K562 (cell line): ENCODE measurements around the gene ATF3. TPM values are rescaled to one million over a fixed set of nuclear protein-coding genes. Genes with fewer than 3 reads are reported as not detected.

Experiments
- ATAC-seq: fragments of 200-7000 bp; cut with Tn5 transposase; 3 replicates; pipeline ENCODE4 v1.9.1; 2020; ENCODE audit warnings: moderate library complexity
- BruUV-seq: library from RNA; stranded (reverse); fragments of 400-500 nt; replicated peaks from 2 replicates; lab custom pipeline; 2021; lab: Mats Ljungman, UMichigan
- CTCF ChIA-PET: fragments of 300-600 bp; formaldehyde crosslinking; extraction: SDS; loops from one replicate; lab custom pipeline; 2021; ENCODE audit warnings: low intra/inter-chr PET ratio; lab: Yijun Ruan, JAX
- POLR2A ChIA-PET: fragments of 300-600, 350-650 bp; sonication (Branson Sonifier 250); formaldehyde crosslinking; extraction: SDS; loops from one replicate; lab custom pipeline; 2021; ENCODE audit warnings: antibody characterized with exemption, inconsistent platforms; lab: Yijun Ruan, JAX
- DNase-seq, 4 experiments: peaks; one replicate each; pipeline versions ENCODE4 v3.0.0 to v3.0.0-alpha.2; 2011 to 2018; ENCODE audit warnings: low spot score in 3 of 4, mixed read lengths in 3 of 4; ENCODE audit errors: extremely low read depth in 1 of 4
- FAIRE-seq: peaks from 2 replicates; lab custom pipeline; 2011; peaks lifted over from hg19 to GRCh38; lab: Jason Lieb, UNC
- H2AFZ ChIP-seq: 2 replicates; pipeline ENCODE4 v1.6.0; 2011; ENCODE audit warnings: low read depth, low read length, control low read depth, inconsistent platforms
- H3K27ac ChIP-seq: fragments of 200-600 bp; 3 replicates; pipeline ENCODE4 v1.8.0; 2011; ENCODE audit warnings: low read depth, mild to moderate bottlenecking, control low read depth, inconsistent platforms, low read length, moderate library complexity, mixed read lengths; ENCODE audit errors: extremely low read depth
- H3K27me3 ChIP-seq, 2 experiments: fragments of 300-600 bp in 1 of 2; 2 replicates in 1 of 2; 3 replicates in 1 of 2; pipeline versions ENCODE4 v1.6.0 to v1.8.0; 2011; ENCODE audit warnings: inconsistent platforms in 2 of 2, low read length in 2 of 2, mild to moderate bottlenecking in 1 of 2, mixed read lengths in 1 of 2, moderate library complexity in 1 of 2; ENCODE audit not compliant: control insufficient read depth in 2 of 2, insufficient read depth in 2 of 2
- H3K36me3 ChIP-seq: fragments of 300-600 bp; 3 replicates; pipeline ENCODE4 v1.8.0; 2011; ENCODE audit warnings: mild to moderate bottlenecking, low read length, inconsistent platforms; ENCODE audit not compliant: control insufficient read depth, insufficient read depth
- H3K4me1 ChIP-seq, 2 experiments: fragments of 200-600 bp in 1 of 2; replicated peaks in 1 of 2; 2 replicates in 1 of 2; 3 replicates in 1 of 2; pipeline versions ENCODE4 v1.5.1 to v1.8.0; 2011; ENCODE audit warnings: inconsistent platforms in 2 of 2, low read length in 2 of 2, mild to moderate bottlenecking in 1 of 2, mixed read lengths in 1 of 2, moderate library complexity in 1 of 2; ENCODE audit not compliant: control insufficient read depth in 2 of 2, insufficient read depth in 2 of 2
- H3K4me2 ChIP-seq: 2 replicates; pipeline ENCODE4 v1.6.1; 2011; ENCODE audit warnings: low read length, control low read depth, inconsistent platforms, mixed read lengths; ENCODE audit not compliant: insufficient read depth
- H3K4me3 ChIP-seq: fragments of 200-600 bp; sonication (generic), shearing (Covaris generic); 2 replicates; pipeline ENCODE4 v1.5.1; 2016; ENCODE audit warnings: control low read depth, inconsistent platforms
- H3K79me2 ChIP-seq: fragments of 200-600 bp; 3 replicates; pipeline ENCODE4 v1.8.0; 2011; ENCODE audit warnings: low read length, inconsistent platforms; ENCODE audit not compliant: control insufficient read depth, insufficient read depth
- H3K9ac ChIP-seq, 2 experiments: 2 replicates each; pipeline versions ENCODE4 v1.6.0 to v1.6.1; 2011; ENCODE audit warnings: low read depth in 2 of 2, low read length in 2 of 2, control low read depth in 1 of 2, inconsistent platforms in 1 of 2, mild to moderate bottlenecking in 1 of 2, mixed read lengths in 1 of 2; ENCODE audit not compliant: insufficient read depth in 1 of 2
- H3K9me1 ChIP-seq: one replicate; pipeline ENCODE4 v1.6.0; 2011; ENCODE audit warnings: inconsistent platforms, mild to moderate bottlenecking, low read length, moderate library complexity; ENCODE audit not compliant: control insufficient read depth, insufficient read depth
- H3K9me3 ChIP-seq: replicated peaks from 2 replicates; pipeline ENCODE4 v1.5.1; 2011; ENCODE audit warnings: low read depth, low read length, inconsistent platforms; ENCODE audit not compliant: control insufficient read depth, insufficient read depth
- H4K20me1 ChIP-seq: replicated peaks from 2 replicates; pipeline ENCODE4 v1.6.1; 2011; ENCODE audit warnings: low read length, inconsistent platforms, mixed read lengths; ENCODE audit not compliant: control insufficient read depth, insufficient read depth
- PHF20 ChIP-seq: fragments of 450-650 bp; IDR thresholded peaks from 2 replicates; pipeline ENCODE4 v1.6.1; 2018; ENCODE audit not compliant: partially characterized antibody
- TAL1 ChIP-seq: fragments of 450-650 bp; IDR thresholded peaks from 2 replicates; pipeline ENCODE4 v1.6.1; 2016; ENCODE audit warnings: mild to moderate bottlenecking
- ZNF24 ChIP-seq: fragments of 450-650 bp; IDR thresholded peaks from 2 replicates; pipeline ENCODE4 v1.6.1; 2016
- ZNF316 ChIP-seq: fragments of 450-650 bp; IDR thresholded peaks from 2 replicates; pipeline ENCODE4 v1.6.1; 2016
- ZNF449 ChIP-seq: fragments of 250-450 bp; sonication (Bioruptor Pico); IDR thresholded peaks from 2 replicates; pipeline ENCODE4 v1.8.0; 2022; ENCODE audit warnings: moderate library complexity, mild to moderate bottlenecking, inconsistent platforms
- ZNF75A ChIP-seq: fragments of 450-650 bp; formaldehyde crosslinking; IDR thresholded peaks from 2 replicates; pipeline ENCODE4 v1.4.0; 2020; ENCODE audit warnings: mild to moderate bottlenecking
- WGBS: fragments of 100-300 bp; shearing (Covaris generic); methylation state at CpG from one replicate; pipeline ENCODE4 v1.1.6; 2016; ENCODE audit warnings: low coverage, mixed read lengths; ENCODE audit not compliant: insufficient coverage; ENCODE audit errors: missing lambda C conversion rate; 5-methylcytosine and 5-hydroxymethylcytosine counted together
- in situ Hi-C: fragments of 300-500 bp; cut with MboI; formaldehyde crosslinking; loops from 4 replicates; pipeline ENCODE4 v1.15.0; 2018; ENCODE audit warnings: inconsistent platforms, mixed read lengths
- intact Hi-C: fragments of 100-400 bp; cut with micrococcal nuclease; formaldehyde crosslinking; loops from 2 replicates; pipeline ENCODE4 v1.14.2; 2022
- polyA plus RNA-seq, 8 experiments: library from polyadenylated mRNA; depleted of rRNA in 4 of 8; stranded (reverse) in 5 of 8; unstranded in 3 of 8; fragments of >200 nt; fragmentation: Nextera tagmentation in 2 of 8; fragmentation: Illumina TruSeq in 1 of 8; extraction: Ambion mirVana in 2 of 8; extraction: Trizol in 1 of 8; gene quantifications; 2 replicates each; pipeline versions ENCODE4 v1.2.1 to v1.2.3, GENCODE V29; 2011 to 2014; ENCODE audit warnings: inconsistent platforms in 1 of 8, missing spikeins in 1 of 8
- total RNA-seq, 7 experiments: library from RNA; depleted of rRNA in 6 of 7; stranded (reverse); fragments of >200 nt in 6 of 7; fragmentation: Illumina TruSeq in 2 of 7; extraction: Trizol in 2 of 7; gene quantifications; 2 replicates each; pipeline versions ENCODE4 v1.2.1 to v1.2.3, GENCODE V29; 2011 to 2021; ENCODE audit warnings: low replicate concordance in 1 of 7
- TF ChIP-seq, protein P1 (sequence below): fragments of 450-650 bp; formaldehyde crosslinking; IDR thresholded peaks from 2 replicates; pipeline ENCODE4 v1.4.0; 2020; ENCODE audit warnings: mild to moderate bottlenecking, moderate library complexity

ATF3 gene
- total and polyA plus RNA-seq, 9 of the 15 experiments (the other 6 are each of a cell fraction or from before 2014, with no cell fraction given), result 3.5 to 28.2 (median 19.8) TPM

DNA sequence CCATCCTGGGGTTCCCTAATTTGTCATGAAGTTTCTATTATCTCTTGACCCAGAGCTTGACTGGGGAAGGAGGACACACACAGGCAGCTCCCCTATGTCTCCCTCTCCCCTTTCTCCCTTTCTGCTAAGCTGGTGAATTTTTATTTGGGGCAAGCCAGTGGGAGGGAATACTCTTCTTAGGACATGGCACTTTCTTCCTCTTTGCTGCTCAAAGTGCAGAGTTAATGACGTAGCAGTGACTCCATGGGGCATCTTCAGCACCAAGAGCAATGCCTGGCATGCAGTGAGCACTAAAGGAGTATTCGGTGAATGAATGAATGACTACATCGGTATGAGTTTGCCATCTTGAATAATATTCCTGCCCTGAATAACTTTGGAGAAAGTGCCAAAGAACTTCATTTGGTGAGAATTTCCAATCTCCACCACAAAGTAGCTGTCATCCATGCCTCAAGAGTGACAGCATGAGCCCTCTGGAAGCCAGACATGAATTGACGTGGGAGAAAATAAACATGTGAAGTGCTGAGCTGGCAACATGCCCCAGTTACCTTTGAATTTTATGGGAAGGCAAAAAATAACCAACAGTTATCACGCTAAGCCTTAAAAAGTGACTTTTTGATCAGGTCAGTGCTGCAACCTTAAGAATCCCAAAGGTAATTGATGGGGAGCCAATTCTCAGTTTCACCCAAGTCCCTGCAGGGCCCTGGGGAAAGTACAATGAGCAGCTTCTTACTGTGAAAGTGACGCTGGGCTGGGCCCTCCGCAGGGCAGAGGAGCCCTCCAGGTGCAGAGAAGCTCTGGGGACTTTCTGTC, 22.1 kb upstream of the ATF3 start:
- H3K9me1 ChIP-seq, result no peaks in the 10 kb centered on the region
- no peak overlapping the region for H3K4me2 ChIP-seq
- FAIRE-seq (no peak), ATAC-seq (no peak), DNase-seq (no peak)
- peak; percentile 37 for TF ChIP-seq ZNF316
- TF ChIP-seq PHF20, result no peak
- peak; percentile 46; the same call in 1 of the 2 replicates for TF ChIP-seq ZNF24
- TF ChIP-seq, protein P1, sequence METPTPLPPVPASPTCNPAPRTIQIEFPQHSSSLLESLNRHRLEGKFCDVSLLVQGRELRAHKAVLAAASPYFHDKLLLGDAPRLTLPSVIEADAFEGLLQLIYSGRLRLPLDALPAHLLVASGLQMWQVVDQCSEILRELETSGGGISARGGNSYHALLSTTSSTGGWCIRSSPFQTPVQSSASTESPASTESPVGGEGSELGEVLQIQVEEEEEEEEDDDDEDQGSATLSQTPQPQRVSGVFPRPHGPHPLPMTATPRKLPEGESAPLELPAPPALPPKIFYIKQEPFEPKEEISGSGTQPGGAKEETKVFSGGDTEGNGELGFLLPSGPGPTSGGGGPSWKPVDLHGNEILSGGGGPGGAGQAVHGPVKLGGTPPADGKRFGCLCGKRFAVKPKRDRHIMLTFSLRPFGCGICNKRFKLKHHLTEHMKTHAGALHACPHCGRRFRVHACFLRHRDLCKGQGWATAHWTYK (CRISPR knock-in tag), result no peak
- no peak for TF ChIP-seq ZNF75A (CRISPR knock-in tag)
- no peak for TF ChIP-seq ZNF449 (CRISPR knock-in tag)
- TF ChIP-seq TAL1, result no peak
- no peak overlapping the region for H2AFZ ChIP-seq
- no peaks in the 10 kb centered on the region for H3K79me2 ChIP-seq
- no peak overlapping the region for H3K4me3 ChIP-seq
- H3K27me3 ChIP-seq, result peaks cover 61 to 73% of the 10 kb centered on the region in 2 experiments
- intact Hi-C loops (no loop called here), in situ Hi-C loops (no loop called here)
- WGBS, result 2% methylated on average over 7 of the region's 7 CpGs
- CTCF ChIA-PET, result no interaction called here
- POLR2A ChIA-PET, result interaction anchor here (2.7 kb wide), 1 partner anchor 22 kb away, joined by 8 read pairs; the partner anchor contains the start of gene ATF3
- H4K20me1 ChIP-seq, result 0 out of 2 replicates have a peak, but pooled peaks cover 6% of the 10 kb centered on the region
- no TSS peak for BruUV-seq
- H3K27ac ChIP-seq, result no peak overlapping the region
- H3K9me3 ChIP-seq, result no peaks in the 10 kb centered on the region
- no peak overlapping the region for H3K9ac ChIP-seq
- H3K36me3 ChIP-seq, result no peaks in the 10 kb centered on the region
- no peaks in the 10 kb centered on the region; a peak in 3 of 5 replicates for H3K4me1 ChIP-seq
